Raji (cell line): ENCODE results near the gene TMCC3.

ENCODE experiments used
- POLR2A ChIP-seq: IDR thresholded peaks from 2 replicates; pipeline ENCODE4 v1.6.1; 2011; ENCODE audit warnings: low read depth, low read length, control low read depth; ENCODE audit not compliant: insufficient read depth

TMCC3 gene

GRCh38 chr12:94678379-94678778, 28.0 kb upstream of the TMCC3 start:
- no peak for TF ChIP-seq POLR2A

GRCh38 chr12:94677778-94678177, 27.4 kb upstream of the TMCC3 start:
- no peak for TF ChIP-seq POLR2A

- no peak for TF ChIP-seq POLR2A
These were observed 26.6 kb upstream of the TMCC3 start for GRCh38 chr12:94676922-94677321.

- TF ChIP-seq POLR2A, result no peak
These were observed 25.8 kb upstream of the TMCC3 start for GRCh38 chr12:94676031-94676641.

- TF ChIP-seq POLR2A, result no peak
These were observed 24.5 kb upstream of the TMCC3 start for GRCh38 chr12:94674835-94675234.

- no peak for TF ChIP-seq POLR2A
These were observed 23.7 kb upstream of the TMCC3 start for GRCh38 chr12:94674051-94674451.

GRCh38 chr12:94673496-94673895, 23.1 kb upstream of the TMCC3 start:
- TF ChIP-seq POLR2A, result no peak

GRCh38 chr12:94671917-94672316, 21.6 kb upstream of the TMCC3 start:
- TF ChIP-seq POLR2A, result no peak

- TF ChIP-seq POLR2A, result no peak
These were observed 20.5 kb upstream of the TMCC3 start for GRCh38 chr12:94670898-94671297.

- TF ChIP-seq POLR2A, result no peak
These were observed 19.7 kb upstream of the TMCC3 start for GRCh38 chr12:94670075-94670474.

GRCh38 chr12:94667031-94667540, 16.7 kb upstream of the TMCC3 start:
- TF ChIP-seq POLR2A, result no peak

- TF ChIP-seq POLR2A, result no peak
These were observed 15.8 kb upstream of the TMCC3 start for GRCh38 chr12:94666158-94666557.

GRCh38 chr12:94663702-94664101, 13.3 kb upstream of the TMCC3 start:
- TF ChIP-seq POLR2A, result no peak

GRCh38 chr12:94663071-94663470, 12.7 kb upstream of the TMCC3 start:
- no peak for TF ChIP-seq POLR2A

- no peak for TF ChIP-seq POLR2A
These were observed 10.1 kb upstream of the TMCC3 start for GRCh38 chr12:94660436-94660835.

- TF ChIP-seq POLR2A, result no peak
These were observed 9.1 kb upstream of the TMCC3 start for GRCh38 chr12:94659346-94659930.

GRCh38 chr12:94658931-94659330, 8.6 kb upstream of the TMCC3 start:
- TF ChIP-seq POLR2A, result no peak
